GM23338 (cell line): Measurements from ENCODE around the gene BMS1.

Experiments used
- CREB1 ChIP-seq: fragments of 250-450 bp; sonication (Bioruptor Pico); IDR thresholded peaks from 2 replicates; pipeline ENCODE4 v1.5.0; 2020; ENCODE audit warnings: low read depth, mild to moderate bottlenecking, moderate library complexity
- CTCF ChIP-seq, 2 experiments: fragments of 200-600 bp in 1 of 2; sonication (generic) in 1 of 2; conservative IDR thresholded peaks; 2 replicates each; pipeline versions ENCODE4 v1.5.1 to v1.6.1; 2016 to 2017; ENCODE audit warnings: antibody characterized with exemption in 2 of 2, low read depth in 2 of 2, mild to moderate bottlenecking in 2 of 2, moderate library complexity in 1 of 2
- ETS1 ChIP-seq: IDR thresholded peaks from 2 replicates; pipeline ENCODE4 v1.6.1; 2016; ENCODE audit warnings: antibody characterized with exemption
- EZH2 ChIP-seq: fragments of 200-600 bp; sonication (generic); IDR thresholded peaks from one replicate; pipeline ENCODE4 v1.8.0; 2017; ENCODE audit warnings: antibody characterized with exemption, mild to moderate bottlenecking, low read depth; ENCODE audit not compliant: unreplicated experiment
- EZH2phosphoT487 ChIP-seq: fragments of 200-600 bp; sonication (generic); IDR thresholded peaks from one replicate; pipeline ENCODE4 v1.8.1; 2018; ENCODE audit warnings: antibody characterized with exemption; ENCODE audit not compliant: unreplicated experiment
- JUNB ChIP-seq: IDR thresholded peaks from one replicate; pipeline ENCODE4 v1.6.1; 2016; ENCODE audit warnings: antibody characterized with exemption; ENCODE audit not compliant: unreplicated experiment
- NANOG ChIP-seq: IDR thresholded peaks from 2 replicates; pipeline ENCODE4 v1.6.1; 2016; ENCODE audit warnings: antibody characterized with exemption, borderline replicate concordance
- POLR2AphosphoS5 ChIP-seq: IDR thresholded peaks from 2 replicates; pipeline ENCODE4 v1.6.1; 2016; ENCODE audit warnings: antibody characterized with exemption, low read depth
- REST ChIP-seq: IDR thresholded peaks from one replicate; pipeline ENCODE4 v1.6.1; 2018; ENCODE audit warnings: antibody characterized with exemption; ENCODE audit not compliant: unreplicated experiment
- STAT1 ChIP-seq: IDR thresholded peaks from one replicate; pipeline ENCODE4 v1.6.1; 2016; ENCODE audit warnings: antibody characterized with exemption; ENCODE audit not compliant: unreplicated experiment
- ZNF114 ChIP-seq: fragments of 250-450 bp; sonication (Bioruptor Pico); IDR thresholded peaks from 2 replicates; pipeline ENCODE4 v1.5.0; 2020; ENCODE audit warnings: mild to moderate bottlenecking, moderate library complexity

- TF ChIP-seq CTCF (conservative IDR thresholded peaks at IDR 0.05; ENCODE audit: low read depth in 2 of 2) (no peak), EZH2phosphoT487 (no peak), ZNF114 (CRISPR knock-in tag) (no peak), EZH2 (no peak), POLR2AphosphoS5 (no peak), STAT1 (no peak), REST (no peak), CREB1 (CRISPR knock-in tag) (no peak), JUNB (no peak), ETS1 (no peak), NANOG (no peak)
Observed at GRCh38 chr10:42874713-42875387, 92.3 kb downstream of the BMS1 start.
